Stimulated activated naive CD8-positive, alpha-beta T cell treated with anti-CD3 and anti-CD28 coated beads, Interleukin-15, amount 100 ng/mL, for 72 hours (primary cell): Measurements from ENCODE around the gene HAL.

ENCODE experiments used
- ATAC-seq: fragments of 150-1000 bp; cut with Tn5 transposase; 2 replicates; pipeline ENCODE4 v1.10.0; 2021; ENCODE audit warnings: mild to moderate bottlenecking, moderate library complexity
- DNase-seq, 2 donors: peaks; one replicate each; pipeline ENCODE4 v3.0.0; 2021 to 2022
- H3K27ac Mint-ChIP-seq, 2 donors: one replicate each; pipeline ENCODE4 v1.8.0; 2022; ENCODE audit warnings: mild to moderate bottlenecking in 2 of 2, mixed read lengths in 2 of 2, moderate library complexity in 2 of 2
- H3K27me3 Mint-ChIP-seq: one replicate; pipeline ENCODE4 v1.8.0; 2022; ENCODE audit warnings: mixed read lengths
- H3K4me1 Mint-ChIP-seq: one replicate; pipeline ENCODE4 v1.8.0; 2022; ENCODE audit warnings: mild to moderate bottlenecking, mixed read lengths
- H3K4me3 Mint-ChIP-seq, 2 donors: one replicate each; pipeline ENCODE4 v1.8.0; 2022; ENCODE audit warnings: mild to moderate bottlenecking in 2 of 2, mixed read lengths in 2 of 2, moderate library complexity in 1 of 2
- H3K9me3 Mint-ChIP-seq, 2 donors: one replicate each; pipeline ENCODE4 v1.8.0; 2022; ENCODE audit warnings: mixed read lengths in 2 of 2

HAL gene

GRCh38 chr12:96028538-96028937 is 32.4 kb upstream of the HAL start:
- H3K27ac Mint-ChIP-seq: no peak overlapping the region
- no peaks in the 10 kb centered on the region for H3K9me3 Mint-ChIP-seq
- no peaks in the 10 kb centered on the region for H3K27me3 Mint-ChIP-seq
- DNase-seq (no peak), ATAC-seq (peak; percentile 55)
- peaks cover 27% of the 10 kb centered on the region for H3K4me1 Mint-ChIP-seq
- H3K4me3 Mint-ChIP-seq: no peak overlapping the region

GRCh38 chr12:96026331-96026730 is 30.2 kb upstream of the HAL start:
- H3K27ac Mint-ChIP-seq: no peak overlapping the region
- H3K4me3 Mint-ChIP-seq: no peak overlapping the region
- H3K27me3 Mint-ChIP-seq: no peaks in the 10 kb centered on the region
- DNase-seq (no peak), ATAC-seq (no peak)
- no peaks in the 10 kb centered on the region for H3K9me3 Mint-ChIP-seq
- H3K4me1 Mint-ChIP-seq: peaks cover 19% of the 10 kb centered on the region

- Mint-ChIP-seq H3K27me3 (no peaks in the 10 kb centered on the region), H3K27ac (no peak overlapping the region), H3K4me1 (peaks cover 11% of the 10 kb centered on the region), H3K9me3 (no peaks in the 10 kb centered on the region), H3K4me3 (no peak overlapping the region)
- ATAC-seq: no peak
- no peak for DNase-seq
Observed at GRCh38 chr12:96025518-96025917, 29.4 kb upstream of the HAL start.

- no peak overlapping the region for H3K4me3 Mint-ChIP-seq
Observed at GRCh38 chr12:96020314-96021003, 24.3 kb upstream of the HAL start.

GRCh38 chr12:96015672-96016071 is 19.5 kb upstream of the HAL start:
- H3K27me3 Mint-ChIP-seq: no peaks in the 10 kb centered on the region
- no peaks in the 10 kb centered on the region for H3K4me1 Mint-ChIP-seq
- DNase-seq (no peak), ATAC-seq (no peak)
- no peak overlapping the region for H3K4me3 Mint-ChIP-seq
- no peaks in the 10 kb centered on the region for H3K9me3 Mint-ChIP-seq
- H3K27ac Mint-ChIP-seq: no peak overlapping the region

More at GRCh38 chr12:96020314-96021003, 24.3 kb upstream of the HAL start:
- DNase-seq (no peak), ATAC-seq (no peak)
- Mint-ChIP-seq H3K27ac (no peak overlapping the region), H3K27me3 (no peaks in the 10 kb centered on the region), H3K4me1 (no peaks in the 10 kb centered on the region), H3K9me3 (no peaks in the 10 kb centered on the region)

- H3K4me3 Mint-ChIP-seq: no peak overlapping the region
- H3K4me1 Mint-ChIP-seq: no peaks in the 10 kb centered on the region
- no peaks in the 10 kb centered on the region for H3K27me3 Mint-ChIP-seq
- DNase-seq: no peak
- no peaks in the 10 kb centered on the region for H3K9me3 Mint-ChIP-seq
- no peak overlapping the region for H3K27ac Mint-ChIP-seq
- ATAC-seq: no peak
Observed at GRCh38 chr12:96014943-96015599, 18.9 kb upstream of the HAL start.

- Mint-ChIP-seq H3K4me3 (no peak overlapping the region), H3K9me3 (no peaks in the 10 kb centered on the region), H3K27ac (no peak overlapping the region), H3K27me3 (no peaks in the 10 kb centered on the region), H3K4me1 (no peaks in the 10 kb centered on the region)
- no peak for ATAC-seq
- DNase-seq: no peak
Observed at GRCh38 chr12:96007729-96008128, 11.6 kb upstream of the HAL start.

GRCh38 chr12:96006727-96007126 is 10.6 kb upstream of the HAL start:
- DNase-seq: no peak
- Mint-ChIP-seq H3K27me3 (no peaks in the 10 kb centered on the region), H3K4me3 (no peak overlapping the region), H3K9me3 (no peaks in the 10 kb centered on the region), H3K27ac (no peak overlapping the region), H3K4me1 (no peaks in the 10 kb centered on the region)
- ATAC-seq: no peak

GRCh38 chr12:96000858-96001257 is 4.7 kb upstream of the HAL start:
- DNase-seq (no peak), ATAC-seq (no peak)
- no peaks in the 10 kb centered on the region for H3K27me3 Mint-ChIP-seq
- no peak overlapping the region for H3K4me3 Mint-ChIP-seq
- H3K9me3 Mint-ChIP-seq: no peaks in the 10 kb centered on the region
- peaks cover 10% of the 10 kb centered on the region for H3K4me1 Mint-ChIP-seq
- H3K27ac Mint-ChIP-seq: no peak overlapping the region

- ATAC-seq (no peak), DNase-seq (no peak)
- Mint-ChIP-seq H3K4me1 (peaks cover 10% of the 10 kb centered on the region), H3K9me3 (no peaks in the 10 kb centered on the region), H3K4me3 (no peak overlapping the region), H3K27ac (no peak overlapping the region), H3K27me3 (no peaks in the 10 kb centered on the region)
Observed at GRCh38 chr12:95999484-95999883, 3.3 kb upstream of the HAL start.

- H3K4me1 Mint-ChIP-seq: peaks cover 10% of the 10 kb centered on the region
- no peaks in the 10 kb centered on the region for H3K9me3 Mint-ChIP-seq
- H3K27me3 Mint-ChIP-seq: no peaks in the 10 kb centered on the region
- no peak overlapping the region for H3K27ac Mint-ChIP-seq
- ATAC-seq (peak; percentile 98), DNase-seq (peak; percentile 45 to 59)
- no peak overlapping the region for H3K4me3 Mint-ChIP-seq
Observed at GRCh38 chr12:95998611-95999286, 2.6 kb upstream of the HAL start.

- Mint-ChIP-seq H3K9me3 (no peaks in the 10 kb centered on the region), H3K4me3 (no peak overlapping the region), H3K27me3 (no peaks in the 10 kb centered on the region), H3K27ac (peak overlapping the region in 1 of 2 donors; percentile 16), H3K4me1 (peaks cover 10% of the 10 kb centered on the region)
- ATAC-seq (no peak), DNase-seq (no peak)
Observed at GRCh38 chr12:95997911-95998510, 1.9 kb upstream of the HAL start.

GRCh38 chr12:95997276-95997675 is 1.1 kb upstream of the HAL start:
- no peak for DNase-seq
- peak overlapping the region in 1 of 2 donors; percentile 1 for H3K27ac Mint-ChIP-seq
- H3K4me3 Mint-ChIP-seq: no peak overlapping the region
- H3K27me3 Mint-ChIP-seq: no peaks in the 10 kb centered on the region
- no peaks in the 10 kb centered on the region for H3K9me3 Mint-ChIP-seq
- ATAC-seq: no peak
- peaks cover 10% of the 10 kb centered on the region for H3K4me1 Mint-ChIP-seq

GRCh38 chr12:95995238-95996031 is 709 bp downstream of the HAL start:
- peaks cover 10% of the 10 kb centered on the region for H3K4me1 Mint-ChIP-seq
- DNase-seq (no peak), ATAC-seq (no peak)
- no peaks in the 10 kb centered on the region for H3K27me3 Mint-ChIP-seq
- no peaks in the 10 kb centered on the region for H3K9me3 Mint-ChIP-seq
- H3K4me3 Mint-ChIP-seq: no peak overlapping the region
- H3K27ac Mint-ChIP-seq: no peak overlapping the region

GRCh38 chr12:95994476-95994875 is 1.7 kb downstream of the HAL start:
- ATAC-seq (no peak), DNase-seq (no peak)
- Mint-ChIP-seq H3K27ac (no peak overlapping the region), H3K4me3 (no peak overlapping the region), H3K4me1 (peaks cover 10% of the 10 kb centered on the region), H3K9me3 (no peaks in the 10 kb centered on the region), H3K27me3 (no peaks in the 10 kb centered on the region)
